OCI-LY3 (cell line): ENCODE data around the gene CYP24A1.
"Not testable (repeated sequence)": the region's sequence is repeated elsewhere in the genome, so short reads cannot be mapped to it uniquely, and the experiment has no call there.

Experiments
- H2AFZ ChIP-seq: fragments of 200-600, 300-600 bp; shearing (Covaris generic); 2 replicates; pipeline ENCODE4 v1.6.0; 2014; ENCODE audit warnings: antibody characterized with exemption, low read depth, low read length
- H3K27ac ChIP-seq: fragments of 200-600, 300-600 bp; sonication (generic); 2 replicates; pipeline ENCODE4 v1.5.1; 2014; ENCODE audit warnings: mild to moderate bottlenecking, low read length, moderate library complexity, mixed read lengths
- H3K27me3 ChIP-seq: fragments of 200-600, 300-600 bp; sonication (generic); 2 replicates; pipeline ENCODE4 v1.6.1; 2014; ENCODE audit warnings: low read depth, low read length, mixed read lengths
- H3K36me3 ChIP-seq: fragments of 200-600, 300-600 bp; sonication (generic); replicated peaks from 2 replicates; pipeline ENCODE3; 2014; ENCODE audit warnings: low read depth, low read length, mixed read lengths
- H3K4me1 ChIP-seq: fragments of 300-600, 200-600 bp; sonication (generic); 2 replicates; pipeline ENCODE4 v1.6.1; 2014; ENCODE audit warnings: low read length, mixed read lengths
- H3K4me2 ChIP-seq: fragments of 200-600, 300-600 bp; sonication (generic); 2 replicates; pipeline ENCODE4 v1.6.1; 2014; ENCODE audit warnings: low read length, mixed read lengths
- H3K4me3 ChIP-seq: fragments of 300-600, 200-600 bp; sonication (generic); 2 replicates; pipeline ENCODE4 v1.5.1; 2014; ENCODE audit warnings: antibody characterized with exemption, mild to moderate bottlenecking, low read length, moderate library complexity
- H3K79me2 ChIP-seq: fragments of 300-600, 200-600 bp; shearing (Covaris generic); 2 replicates; pipeline ENCODE4 v1.6.1; 2014; ENCODE audit warnings: mild to moderate bottlenecking, low read length, mixed read lengths
- H3K9ac ChIP-seq: fragments of 300-600, 200-600 bp; shearing (Covaris generic); 2 replicates; pipeline ENCODE4 v1.6.0; 2014; ENCODE audit warnings: mild to moderate bottlenecking, low read length, moderate library complexity
- H3K9me3 ChIP-seq: fragments of 200-600, 300-600 bp; shearing (Covaris generic); 2 replicates; pipeline ENCODE4 v1.6.1; 2014; ENCODE audit warnings: low read length, mixed read lengths; ENCODE audit not compliant: insufficient read depth
- H4K20me1 ChIP-seq: fragments of 200-600, 300-600 bp; sonication (generic); 2 replicates; pipeline ENCODE4 v1.6.1; 2016; ENCODE audit warnings: low read length, mixed read lengths; ENCODE audit not compliant: insufficient read depth
- CTCF ChIP-seq: fragments of 200-600, 300-600 bp; sonication (generic); IDR thresholded peaks from 2 replicates; pipeline ENCODE4 v1.5.1; 2014; ENCODE audit warnings: antibody characterized with exemption, low read length, low read depth
- EZH2phosphoT487 ChIP-seq: fragments of 200-600 bp; shearing (Covaris generic); IDR thresholded peaks from 2 replicates; pipeline ENCODE4 v1.6.1; 2018; ENCODE audit warnings: antibody characterized with exemption, mixed run types, low read depth

The CYP24A1 gene

GRCh38 chr20:54126806-54127655 is 46.8 kb downstream of the CYP24A1 start:
- no peaks in the 10 kb centered on the region for H3K79me2 ChIP-seq
- H3K4me2 ChIP-seq, result no peak overlapping the region
- no peaks in the 10 kb centered on the region for H4K20me1 ChIP-seq
- H2AFZ ChIP-seq, result no peak overlapping the region
- no peak overlapping the region for H3K9ac ChIP-seq
- H3K4me3 ChIP-seq, result no peak overlapping the region
- 0 out of 2 replicates have a peak, but pooled peaks cover 6% of the 10 kb centered on the region for H3K9me3 ChIP-seq
- no peak for TF ChIP-seq CTCF
- TF ChIP-seq EZH2phosphoT487, result no peak
- H3K27ac ChIP-seq, result no peak overlapping the region
- H3K27me3 ChIP-seq, result no peaks in the 10 kb centered on the region
- H3K4me1 ChIP-seq, result peaks cover 11% of the 10 kb centered on the region
- no peaks in the 10 kb centered on the region for H3K36me3 ChIP-seq

DNA sequence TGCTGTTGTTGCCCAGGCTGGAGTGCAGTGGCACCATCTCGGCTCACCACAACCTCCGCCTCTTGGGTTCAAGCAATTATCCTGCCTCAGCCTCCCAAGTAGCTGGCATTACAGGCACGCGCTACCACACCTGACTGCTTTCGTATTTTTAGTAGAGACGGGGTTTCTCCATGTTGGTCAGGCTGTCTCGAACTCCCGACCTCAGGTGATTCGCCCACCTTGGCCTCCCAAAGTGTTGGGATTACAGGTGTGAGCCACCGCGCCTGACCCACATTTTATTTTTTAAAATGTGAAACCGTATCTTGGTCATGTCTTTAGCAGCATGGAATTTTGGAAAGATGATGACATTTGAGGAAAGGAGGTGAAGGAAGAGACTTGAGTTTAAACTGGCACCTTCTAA is 47.5 kb downstream of the CYP24A1 start:
- not testable (repeated sequence) for H3K79me2 ChIP-seq, H4K20me1 ChIP-seq, H3K4me3 ChIP-seq, H3K27me3 ChIP-seq, H3K9me3 ChIP-seq, H3K36me3 ChIP-seq, H2AFZ ChIP-seq, H3K9ac ChIP-seq, H3K27ac ChIP-seq, H3K4me2 ChIP-seq
- peaks cover 16% of the 10 kb centered on the region for H3K4me1 ChIP-seq

GRCh38 chr20:54123587-54124180 is 50.1 kb downstream of the CYP24A1 start:
- H3K27ac ChIP-seq, result no peak overlapping the region
- no peak overlapping the region for H2AFZ ChIP-seq

DNA sequence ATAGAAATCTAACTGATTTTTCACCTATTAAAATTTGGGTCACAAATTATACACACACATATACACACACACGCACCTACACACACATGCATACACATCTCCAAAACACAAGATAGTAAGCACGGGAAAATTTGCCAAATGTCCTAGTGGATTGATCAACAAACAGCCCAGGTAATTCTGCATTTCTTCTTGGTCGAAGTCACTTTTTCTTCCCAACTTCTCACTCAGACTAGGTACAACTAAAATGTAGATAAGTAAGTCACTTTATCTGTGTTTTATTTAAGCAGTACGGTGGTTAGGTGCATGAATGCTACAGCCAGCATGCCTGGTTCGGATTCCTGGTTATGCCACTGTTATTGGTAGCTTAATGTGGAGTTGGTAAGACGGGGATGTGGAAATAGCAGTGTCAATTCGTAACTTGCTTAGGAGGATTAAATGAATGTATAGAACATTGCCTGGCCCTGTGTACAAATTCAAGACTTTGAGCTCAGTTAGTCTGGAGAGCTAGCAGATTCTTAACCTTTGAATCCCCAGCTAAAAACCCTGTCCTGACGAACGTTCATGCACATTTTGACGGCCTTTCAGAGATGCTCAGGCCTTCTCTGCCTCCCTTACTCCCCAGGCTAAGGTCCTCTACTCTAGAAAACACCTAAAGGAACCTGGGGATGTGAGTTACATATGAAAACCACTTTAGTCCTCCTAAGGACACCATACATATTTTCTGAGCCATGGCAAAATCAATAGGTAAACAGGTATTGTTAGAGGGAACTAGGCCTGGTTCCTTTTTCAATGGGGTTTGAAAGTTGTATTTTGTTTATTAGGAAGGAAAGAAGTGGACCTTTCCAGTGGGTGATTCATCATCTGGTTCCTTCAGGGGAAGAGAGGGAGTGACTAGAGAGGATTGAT is 50.9 kb downstream of the CYP24A1 start:
- H3K27ac ChIP-seq, result no peak overlapping the region
- H3K36me3 ChIP-seq, result no peaks in the 10 kb centered on the region
- H3K4me3 ChIP-seq, result no peak overlapping the region
- H3K4me1 ChIP-seq, result peaks cover 16% of the 10 kb centered on the region
- no peak overlapping the region for H3K9ac ChIP-seq
- no peaks in the 10 kb centered on the region for H3K79me2 ChIP-seq
- no peaks in the 10 kb centered on the region for H3K9me3 ChIP-seq
- H3K4me2 ChIP-seq, result no peak overlapping the region
- no peaks in the 10 kb centered on the region for H3K27me3 ChIP-seq
- H2AFZ ChIP-seq, result no peak overlapping the region
- H4K20me1 ChIP-seq, result no peaks in the 10 kb centered on the region
- TF ChIP-seq EZH2phosphoT487 (no peak), CTCF (no peak)

More at GRCh38 chr20:54123587-54124180, 50.1 kb downstream of the CYP24A1 start:
- H3K27me3 ChIP-seq, result no peaks in the 10 kb centered on the region
- H3K79me2 ChIP-seq, result no peaks in the 10 kb centered on the region
- no peaks in the 10 kb centered on the region for H3K9me3 ChIP-seq
- H3K4me1 ChIP-seq, result peaks cover 16% of the 10 kb centered on the region
- H4K20me1 ChIP-seq, result no peaks in the 10 kb centered on the region
- H3K4me2 ChIP-seq, result no peak overlapping the region
- H3K4me3 ChIP-seq, result no peak overlapping the region
- H3K9ac ChIP-seq, result no peak overlapping the region
- no peaks in the 10 kb centered on the region for H3K36me3 ChIP-seq
- TF ChIP-seq EZH2phosphoT487 (no peak), CTCF (no peak)
